ENCODE results near the gene NRXN3.

NRXN3 gene

GRCh38 chr14:79605849-79606248 is 1435.7 kb downstream of the NRXN3 start:
- Mint-ChIP-seq H3K27me3 (ENCODE audit: low read depth) (no peaks in the 10 kb centered on the region), H3K4me1 (ENCODE audit: low read depth) (no peaks in the 10 kb centered on the region)

GRCh38 chr14:79608446-79608845 is 1438.3 kb downstream of the NRXN3 start:
- Mint-ChIP-seq H3K9me3 (no peaks in the 10 kb centered on the region), H3K27me3 (ENCODE audit: low read depth) (no peaks in the 10 kb centered on the region)

More at GRCh38 chr14:79605849-79606248, 1435.7 kb downstream of the NRXN3 start:
- no peaks in the 10 kb centered on the region for H3K9me3 Mint-ChIP-seq
- H3K36me3 Mint-ChIP-seq (ENCODE audit: low read depth), result no peaks in the 10 kb centered on the region
- H3K27ac Mint-ChIP-seq, result no peak overlapping the region
- H3K4me3 Mint-ChIP-seq, result no peak overlapping the region

GRCh38 chr14:79613625-79614024 is 1443.5 kb downstream of the NRXN3 start:
- H3K27me3 Mint-ChIP-seq (ENCODE audit: low read depth), result no peaks in the 10 kb centered on the region
- no peak overlapping the region for H3K4me3 Mint-ChIP-seq
- no peak overlapping the region for H3K27ac Mint-ChIP-seq
- H3K4me1 Mint-ChIP-seq (ENCODE audit: low read depth), result no peaks in the 10 kb centered on the region
- H3K9me3 Mint-ChIP-seq, result peaks cover 17% of the 10 kb centered on the region
- no peaks in the 10 kb centered on the region for H3K36me3 Mint-ChIP-seq (ENCODE audit: low read depth)

More at GRCh38 chr14:79608446-79608845, 1438.3 kb downstream of the NRXN3 start:
- no peak overlapping the region for H3K27ac Mint-ChIP-seq
- no peak overlapping the region for H3K4me3 Mint-ChIP-seq
- no peaks in the 10 kb centered on the region for H3K36me3 Mint-ChIP-seq (ENCODE audit: low read depth)
- no peaks in the 10 kb centered on the region for H3K4me1 Mint-ChIP-seq (ENCODE audit: low read depth)

- Mint-ChIP-seq H3K27me3 (ENCODE audit: low read depth) (no peaks in the 10 kb centered on the region), H3K9me3 (peaks cover 17% of the 10 kb centered on the region), H3K4me3 (no peak overlapping the region), H3K36me3 (ENCODE audit: low read depth) (no peaks in the 10 kb centered on the region), H3K4me1 (ENCODE audit: low read depth) (no peaks in the 10 kb centered on the region), H3K27ac (no peak overlapping the region)
Measured at GRCh38 chr14:79614448-79614847, 1444.3 kb downstream of the NRXN3 start.

GRCh38 chr14:79627058-79627457 is 1456.9 kb downstream of the NRXN3 start:
- Mint-ChIP-seq H3K36me3 (ENCODE audit: low read depth) (no peaks in the 10 kb centered on the region), H3K4me3 (no peak overlapping the region), H3K27ac (no peak overlapping the region), H3K9me3 (peaks cover 10% of the 10 kb centered on the region), H3K27me3 (ENCODE audit: low read depth) (no peaks in the 10 kb centered on the region), H3K4me1 (ENCODE audit: low read depth) (no peaks in the 10 kb centered on the region)

- Mint-ChIP-seq H3K4me3 (no peak overlapping the region), H3K27ac (no peak overlapping the region), H3K27me3 (ENCODE audit: low read depth) (no peaks in the 10 kb centered on the region), H3K4me1 (ENCODE audit: low read depth) (no peaks in the 10 kb centered on the region), H3K9me3 (peaks cover 13% of the 10 kb centered on the region), H3K36me3 (ENCODE audit: low read depth) (no peaks in the 10 kb centered on the region)
Measured at GRCh38 chr14:79629411-79630287, 1459.5 kb downstream of the NRXN3 start.

- Mint-ChIP-seq H3K4me3 (no peak overlapping the region), H3K27me3 (ENCODE audit: low read depth) (no peaks in the 10 kb centered on the region), H3K27ac (no peak overlapping the region), H3K36me3 (ENCODE audit: low read depth) (no peaks in the 10 kb centered on the region), H3K4me1 (ENCODE audit: low read depth) (no peaks in the 10 kb centered on the region), H3K9me3 (peaks cover 13% of the 10 kb centered on the region)
Measured at GRCh38 chr14:79630288-79630960, 1460.3 kb downstream of the NRXN3 start.

- Mint-ChIP-seq H3K9me3 (peaks cover 13% of the 10 kb centered on the region), H3K27me3 (ENCODE audit: low read depth) (no peaks in the 10 kb centered on the region), H3K4me1 (ENCODE audit: low read depth) (no peaks in the 10 kb centered on the region), H3K36me3 (ENCODE audit: low read depth) (no peaks in the 10 kb centered on the region), H3K4me3 (no peak overlapping the region), H3K27ac (no peak overlapping the region)
Measured at GRCh38 chr14:79631276-79631675, 1461.1 kb downstream of the NRXN3 start.

GRCh38 chr14:79638672-79639266 is 1468.6 kb downstream of the NRXN3 start:
- H3K36me3 Mint-ChIP-seq (ENCODE audit: low read depth), result no peaks in the 10 kb centered on the region
- peaks cover 9% of the 10 kb centered on the region for H3K9me3 Mint-ChIP-seq
- H3K27me3 Mint-ChIP-seq (ENCODE audit: low read depth), result no peaks in the 10 kb centered on the region
- no peak overlapping the region for H3K27ac Mint-ChIP-seq
- no peaks in the 10 kb centered on the region for H3K4me1 Mint-ChIP-seq (ENCODE audit: low read depth)
- no peak overlapping the region for H3K4me3 Mint-ChIP-seq

GRCh38 chr14:79639613-79640012 is 1469.4 kb downstream of the NRXN3 start:
- H3K27me3 Mint-ChIP-seq (ENCODE audit: low read depth), result no peaks in the 10 kb centered on the region
- H3K4me3 Mint-ChIP-seq, result no peak overlapping the region
- H3K36me3 Mint-ChIP-seq (ENCODE audit: low read depth), result no peaks in the 10 kb centered on the region
- H3K4me1 Mint-ChIP-seq (ENCODE audit: low read depth), result no peaks in the 10 kb centered on the region
- no peak overlapping the region for H3K27ac Mint-ChIP-seq
- peaks cover 5% of the 10 kb centered on the region for H3K9me3 Mint-ChIP-seq

DNA sequence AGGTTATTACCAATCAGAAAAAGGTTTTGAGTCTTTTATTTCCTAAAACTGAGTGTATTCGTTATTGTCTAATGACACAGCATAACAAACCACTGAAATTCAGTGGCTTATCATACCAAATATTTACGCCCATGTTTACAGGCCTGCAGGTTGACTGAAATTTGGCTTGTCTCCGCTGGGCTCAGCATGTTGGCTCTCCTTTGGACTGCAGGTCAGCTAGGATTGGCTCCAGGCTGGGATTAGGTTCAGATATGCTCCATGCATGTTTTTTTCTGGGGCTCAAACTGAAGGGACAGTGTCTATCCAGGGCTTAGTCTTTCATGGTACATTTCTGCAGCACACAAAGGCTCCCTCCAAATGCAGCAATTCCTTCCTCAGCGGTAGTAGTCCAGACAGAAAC is 1471.2 kb downstream of the NRXN3 start:
- peaks cover 5% of the 10 kb centered on the region for H3K9me3 Mint-ChIP-seq
- H3K4me1 Mint-ChIP-seq (ENCODE audit: low read depth), result no peaks in the 10 kb centered on the region
- H3K27me3 Mint-ChIP-seq (ENCODE audit: low read depth), result no peaks in the 10 kb centered on the region
- H3K27ac Mint-ChIP-seq, result no peak overlapping the region
- no peak overlapping the region for H3K4me3 Mint-ChIP-seq
- no peaks in the 10 kb centered on the region for H3K36me3 Mint-ChIP-seq (ENCODE audit: low read depth)

- peaks cover 5% of the 10 kb centered on the region for H3K9me3 Mint-ChIP-seq
- no peaks in the 10 kb centered on the region for H3K4me1 Mint-ChIP-seq (ENCODE audit: low read depth)
- H3K27me3 Mint-ChIP-seq (ENCODE audit: low read depth), result no peaks in the 10 kb centered on the region
- no peaks in the 10 kb centered on the region for H3K36me3 Mint-ChIP-seq (ENCODE audit: low read depth)
- H3K4me3 Mint-ChIP-seq, result no peak overlapping the region
- no peak overlapping the region for H3K27ac Mint-ChIP-seq
Measured at GRCh38 chr14:79643132-79643531, 1473.0 kb downstream of the NRXN3 start.

- Mint-ChIP-seq H3K9me3 (no peaks in the 10 kb centered on the region), H3K36me3 (ENCODE audit: low read depth) (no peaks in the 10 kb centered on the region), H3K27ac (no peak overlapping the region), H3K4me3 (no peak overlapping the region), H3K4me1 (ENCODE audit: low read depth) (no peaks in the 10 kb centered on the region), H3K27me3 (ENCODE audit: low read depth) (no peaks in the 10 kb centered on the region)
Measured at GRCh38 chr14:79645753-79646362, 1475.7 kb downstream of the NRXN3 start.

- no peaks in the 10 kb centered on the region for H3K4me1 Mint-ChIP-seq (ENCODE audit: low read depth)
- H3K36me3 Mint-ChIP-seq (ENCODE audit: low read depth), result no peaks in the 10 kb centered on the region
- no peaks in the 10 kb centered on the region for H3K9me3 Mint-ChIP-seq
- H3K4me3 Mint-ChIP-seq, result no peak overlapping the region
- no peak overlapping the region for H3K27ac Mint-ChIP-seq
- H3K27me3 Mint-ChIP-seq (ENCODE audit: low read depth), result no peaks in the 10 kb centered on the region
Measured at GRCh38 chr14:79649856-79650255, 1479.7 kb downstream of the NRXN3 start.
